GM19193 (cell line): ENCODE measurements around the gene ADAT2.

Experiments
- POLR2A ChIP-seq: IDR thresholded peaks from 4 replicates; pipeline ENCODE4 v1.6.1; 2011; ENCODE audit not compliant: insufficient read depth, insufficient read length; ENCODE audit errors: extremely low read depth

The ADAT2 gene

DNA sequence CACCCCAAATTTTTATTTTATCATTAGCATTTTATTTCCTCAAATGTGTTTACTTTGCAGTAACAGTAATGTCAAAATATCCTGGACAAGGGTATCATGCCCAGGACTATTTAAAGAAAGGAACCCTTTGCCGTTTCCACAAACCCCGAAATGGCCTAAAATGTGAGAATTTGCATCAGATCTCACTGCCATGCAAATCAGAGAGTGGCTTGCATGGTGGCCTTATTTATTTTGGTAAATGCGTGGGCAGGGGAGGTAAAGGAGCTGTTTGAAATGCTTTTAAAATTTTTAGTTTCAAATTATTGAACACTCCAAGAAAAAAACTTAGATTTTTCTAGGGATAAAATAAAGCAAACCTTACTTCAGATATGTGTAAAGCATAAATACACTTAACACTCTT lies 43.8 kb downstream of the ADAT2 start:
- TF ChIP-seq POLR2A = no peak

DNA sequence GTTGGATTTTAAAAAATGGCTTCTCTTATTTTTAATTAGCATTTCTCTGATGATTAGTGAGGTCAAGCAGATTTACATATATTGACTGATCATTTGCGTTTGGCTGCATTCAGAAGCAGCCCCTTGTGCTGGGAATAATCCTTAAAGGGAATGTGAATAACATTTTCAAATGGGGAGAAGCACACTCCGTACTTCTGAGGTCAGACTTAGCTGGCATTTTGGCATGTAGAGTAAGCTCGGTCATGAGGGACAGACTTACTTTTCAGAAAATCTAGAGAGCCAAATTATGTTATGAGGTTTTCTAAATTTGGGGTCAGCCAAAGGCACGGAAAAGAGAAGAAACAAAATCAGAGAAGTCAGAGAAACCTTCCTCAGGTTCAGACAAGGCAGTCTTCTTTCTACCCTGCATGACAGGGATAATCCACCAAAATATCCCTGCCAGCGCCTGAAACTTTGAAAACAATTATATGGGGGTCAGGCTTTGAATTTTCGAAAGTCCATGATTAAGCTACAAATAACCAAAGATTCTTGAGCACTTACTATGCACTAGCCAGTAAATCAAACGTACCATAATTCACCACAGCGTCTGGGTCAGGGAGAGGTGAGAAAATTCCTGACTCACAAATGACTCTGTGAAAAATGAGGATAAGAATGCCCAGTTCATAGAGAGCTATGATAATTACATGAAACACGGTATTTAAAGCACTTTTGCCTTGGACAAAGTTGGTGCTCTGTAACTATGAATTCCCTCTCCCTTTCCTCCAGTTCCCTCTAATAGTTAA lies 44.9 kb downstream of the ADAT2 start:
- TF ChIP-seq POLR2A = no peak

DNA sequence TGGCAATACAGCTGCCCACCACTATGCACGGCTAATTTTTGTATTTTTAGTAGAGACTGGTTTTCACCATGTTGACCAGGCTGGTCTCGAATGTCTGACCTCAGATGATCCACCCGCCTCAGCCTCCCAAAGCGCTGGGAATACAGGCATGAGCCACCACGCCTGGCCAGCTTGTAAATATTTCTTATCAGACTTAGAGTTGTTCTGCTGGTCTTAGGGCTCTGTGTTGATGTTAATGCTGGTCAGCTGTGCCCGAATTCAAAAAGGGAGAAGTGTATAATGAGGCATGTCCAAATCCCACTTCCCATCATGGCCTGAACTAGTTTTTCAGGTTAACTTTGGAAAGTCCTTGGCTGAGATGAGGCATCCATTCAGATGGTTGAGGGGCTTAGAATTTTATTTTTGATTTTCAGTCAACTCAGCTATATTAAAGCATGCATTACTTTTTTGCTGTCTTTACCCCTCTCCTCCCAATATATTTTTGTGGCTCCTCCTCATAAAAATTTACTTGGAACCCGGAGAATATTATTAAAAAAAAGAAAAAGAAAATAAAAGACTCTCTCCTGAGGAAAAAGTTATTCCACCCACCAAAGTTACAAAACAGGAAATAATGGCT lies 47.7 kb downstream of the ADAT2 start:
- TF ChIP-seq POLR2A = no peak

- TF ChIP-seq POLR2A = no peak
Measured at GRCh38 chr6:143401636-143402370, 48.7 kb downstream of the ADAT2 start.

GRCh38 chr6:143401068-143401446 lies 49.4 kb downstream of the ADAT2 start:
- no peak for TF ChIP-seq POLR2A

- no peak for TF ChIP-seq POLR2A
Measured at GRCh38 chr6:143400258-143401067, 50.0 kb downstream of the ADAT2 start.

- TF ChIP-seq POLR2A = no peak
Measured at GRCh38 chr6:143399775-143400174, 50.7 kb downstream of the ADAT2 start.

GRCh38 chr6:143399176-143399575 lies 51.3 kb downstream of the ADAT2 start:
- TF ChIP-seq POLR2A = no peak

DNA sequence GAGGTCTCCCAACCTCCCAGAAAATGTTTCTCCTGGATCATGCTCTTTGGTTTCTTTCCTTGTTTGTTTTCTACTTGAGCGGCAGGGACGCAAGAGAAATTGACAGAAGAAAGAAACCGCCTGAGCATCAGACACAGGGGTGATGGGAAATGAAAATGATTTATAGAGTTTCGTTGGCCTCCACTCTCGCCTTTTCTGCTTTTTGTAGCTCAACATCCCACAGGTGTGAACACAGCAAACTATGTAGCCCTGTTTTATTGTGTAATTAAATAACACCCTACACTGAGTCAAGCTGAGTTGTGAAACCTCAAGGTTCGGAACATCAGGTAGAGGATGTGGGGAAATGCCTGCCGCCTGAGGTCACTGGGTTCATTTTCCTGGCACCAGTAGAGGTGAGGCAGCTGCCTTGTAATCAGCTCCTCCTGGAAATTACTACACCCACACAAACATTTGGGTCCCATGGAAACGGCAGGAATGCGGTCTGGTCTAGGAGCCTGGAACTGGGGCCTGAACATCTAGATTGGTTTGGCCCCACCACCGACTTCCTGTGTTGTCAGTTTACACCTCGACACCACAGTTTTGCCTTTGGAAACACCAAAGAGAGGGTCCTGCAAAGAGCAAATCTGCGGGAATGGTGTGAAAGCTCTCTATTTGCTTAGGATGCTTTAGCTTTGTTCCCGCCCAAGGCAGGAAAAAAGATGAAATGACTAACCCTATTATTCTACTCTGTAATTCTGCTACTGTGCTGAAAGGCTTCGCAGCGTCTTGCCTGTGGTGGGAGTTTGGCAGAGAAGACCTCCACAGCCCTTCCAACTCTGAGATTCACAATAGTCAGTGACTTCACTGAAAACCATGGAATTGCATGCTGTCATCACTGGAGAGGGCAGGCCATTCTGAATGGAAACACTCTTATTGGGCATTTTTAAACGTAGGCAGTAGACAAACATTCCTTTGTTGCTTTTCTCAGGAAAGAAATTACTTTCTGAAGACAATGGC lies 53.0 kb downstream of the ADAT2 start:
- TF ChIP-seq POLR2A = no peak

DNA sequence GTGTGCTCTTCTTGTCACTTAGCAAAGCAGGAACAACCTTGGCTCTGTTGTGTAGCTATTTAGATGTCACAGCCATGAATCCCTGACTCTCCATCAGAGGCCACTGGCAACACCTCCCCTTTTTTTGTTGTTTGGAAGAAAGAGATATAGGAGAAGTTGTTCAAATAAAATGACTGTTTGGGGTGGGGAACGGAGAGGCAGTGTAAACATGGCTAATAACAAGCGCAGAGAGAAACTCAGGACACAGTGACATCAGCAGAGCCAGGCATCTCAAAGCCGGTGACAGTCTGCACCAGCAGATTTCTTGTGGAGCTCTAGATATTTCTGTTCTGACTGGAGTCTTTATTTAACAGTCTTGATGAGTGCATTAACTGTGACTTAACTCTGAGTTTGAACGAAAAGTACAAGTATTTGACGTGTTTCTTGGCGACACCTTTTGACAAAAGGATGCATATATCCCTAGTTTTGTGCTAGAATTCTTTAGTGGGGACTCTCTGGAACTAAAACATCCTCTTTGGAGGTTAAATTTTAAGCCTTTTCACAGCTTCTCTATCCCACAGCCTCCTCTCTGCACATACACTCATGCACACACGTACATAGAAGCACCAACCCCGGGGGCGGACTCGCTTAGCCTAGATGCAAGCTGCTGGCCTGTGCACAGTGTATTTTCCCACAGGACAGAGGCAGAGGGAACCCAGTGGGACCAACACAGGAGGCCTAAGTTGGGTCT lies 53.8 kb downstream of the ADAT2 start:
- no peak for TF ChIP-seq POLR2A

DNA sequence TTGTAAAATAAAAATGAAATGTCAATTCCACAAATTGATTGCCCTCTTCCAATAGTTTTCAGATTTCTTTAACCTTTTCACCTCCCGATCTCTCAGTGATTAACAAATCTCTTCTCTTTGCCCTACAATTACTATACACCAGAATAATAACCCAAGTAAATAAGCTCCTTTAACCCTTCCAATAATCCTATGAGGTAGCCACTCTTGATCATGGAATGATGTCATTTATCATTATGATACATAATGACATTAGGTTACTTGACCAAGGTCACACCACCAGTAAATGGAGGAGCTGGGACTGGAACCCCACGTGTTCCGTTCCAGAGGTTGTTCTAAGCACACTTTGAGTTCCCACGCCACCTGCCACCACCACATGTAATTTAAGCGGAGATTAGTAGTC lies 54.8 kb downstream of the ADAT2 start:
- TF ChIP-seq POLR2A = no peak

DNA sequence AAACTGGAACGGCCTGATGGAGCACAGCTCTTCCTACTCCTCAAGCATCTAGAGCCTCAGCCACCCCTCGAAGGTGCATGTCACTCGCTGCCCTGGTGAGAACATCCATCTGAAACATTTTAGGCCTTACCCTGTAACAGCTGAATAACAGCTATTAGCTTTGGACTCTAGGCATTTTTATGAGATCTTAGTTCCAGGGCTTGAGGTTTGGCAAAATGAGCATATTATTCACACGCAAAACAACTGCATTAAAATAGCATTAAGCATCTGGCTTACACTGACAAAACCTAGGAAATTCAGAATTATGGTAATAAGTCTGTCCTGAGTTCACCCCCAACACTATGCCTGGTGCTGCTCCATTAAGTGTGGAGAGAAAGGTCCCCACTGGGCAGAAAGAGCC lies 56.1 kb downstream of the ADAT2 start:
- no peak for TF ChIP-seq POLR2A

GRCh38 chr6:143390278-143390677 lies 60.2 kb downstream of the ADAT2 start:
- TF ChIP-seq POLR2A = no peak
